Measurements from ENCODE around the gene BCL2L1.
"Not testable (repeated sequence)": the region's sequence is repeated elsewhere in the genome, so short reads cannot be mapped to it uniquely, and the experiment has no call there.

The BCL2L1 gene

DNA sequence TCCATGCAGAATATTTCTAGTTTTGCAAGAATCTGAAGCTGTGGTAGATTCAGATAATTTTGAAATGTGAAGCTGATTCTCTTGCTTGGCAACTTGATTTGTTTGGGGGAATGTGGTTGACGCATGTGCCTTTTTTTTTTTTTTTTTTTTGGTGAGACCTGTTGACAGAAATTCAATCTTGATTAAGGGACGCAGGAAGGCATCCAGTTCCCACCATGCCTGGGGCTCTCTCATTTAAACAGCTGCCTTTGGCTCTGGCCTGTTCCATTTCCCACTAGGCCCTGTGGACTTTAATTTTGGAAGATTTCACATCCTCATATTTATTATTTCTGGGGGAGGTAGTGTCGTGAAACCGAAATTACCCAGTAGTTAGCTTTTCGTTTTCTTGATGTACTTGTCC is 25.0 kb upstream of the BCL2L1 start:
- Histone ChIP-seq H3K27me3 (ENCODE audit: low read depth, low read length) (no peaks in the 10 kb centered on the region), H3K27ac (ENCODE audit: low read length) (peak overlapping the region; percentile 2; the same call in 1 of the 2 replicates), H3K9me3 (ENCODE audit: insufficient read depth, low read length) (no peaks in the 10 kb centered on the region), H3K79me2 (ENCODE audit: low read length) (peaks cover 93% of the 10 kb centered on the region), H3K36me3 (replicated peaks; ENCODE audit: low read depth, low read length) (peaks cover 33% of the 10 kb centered on the region), H3K4me2 (ENCODE audit: low read length) (peak overlapping the region; percentile 27), H3K9ac (ENCODE audit: low read length) (no peak overlapping the region), H3K4me3 (ENCODE audit: low read length) (no peak overlapping the region), H3K4me1 (ENCODE audit: low read length) (peaks cover 11% of the 10 kb centered on the region), H4K20me1 (ENCODE audit: insufficient read depth, low read length) (peaks cover 42% of the 10 kb centered on the region), H2AFZ (ENCODE audit: low read depth, low read length) (no peak overlapping the region)
- TF ChIP-seq, protein P1, sequence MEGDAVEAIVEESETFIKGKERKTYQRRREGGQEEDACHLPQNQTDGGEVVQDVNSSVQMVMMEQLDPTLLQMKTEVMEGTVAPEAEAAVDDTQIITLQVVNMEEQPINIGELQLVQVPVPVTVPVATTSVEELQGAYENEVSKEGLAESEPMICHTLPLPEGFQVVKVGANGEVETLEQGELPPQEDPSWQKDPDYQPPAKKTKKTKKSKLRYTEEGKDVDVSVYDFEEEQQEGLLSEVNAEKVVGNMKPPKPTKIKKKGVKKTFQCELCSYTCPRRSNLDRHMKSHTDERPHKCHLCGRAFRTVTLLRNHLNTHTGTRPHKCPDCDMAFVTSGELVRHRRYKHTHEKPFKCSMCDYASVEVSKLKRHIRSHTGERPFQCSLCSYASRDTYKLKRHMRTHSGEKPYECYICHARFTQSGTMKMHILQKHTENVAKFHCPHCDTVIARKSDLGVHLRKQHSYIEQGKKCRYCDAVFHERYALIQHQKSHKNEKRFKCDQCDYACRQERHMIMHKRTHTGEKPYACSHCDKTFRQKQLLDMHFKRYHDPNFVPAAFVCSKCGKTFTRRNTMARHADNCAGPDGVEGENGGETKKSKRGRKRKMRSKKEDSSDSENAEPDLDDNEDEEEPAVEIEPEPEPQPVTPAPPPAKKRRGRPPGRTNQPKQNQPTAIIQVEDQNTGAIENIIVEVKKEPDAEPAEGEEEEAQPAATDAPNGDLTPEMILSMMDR (IDR thresholded peaks at IDR 0.05; ENCODE audit: low read depth, low read length) = no peak
- no peak for TF ChIP-seq EZH2phosphoT487 (IDR thresholded peaks at IDR 0.05; ENCODE audit: low read depth)

DNA sequence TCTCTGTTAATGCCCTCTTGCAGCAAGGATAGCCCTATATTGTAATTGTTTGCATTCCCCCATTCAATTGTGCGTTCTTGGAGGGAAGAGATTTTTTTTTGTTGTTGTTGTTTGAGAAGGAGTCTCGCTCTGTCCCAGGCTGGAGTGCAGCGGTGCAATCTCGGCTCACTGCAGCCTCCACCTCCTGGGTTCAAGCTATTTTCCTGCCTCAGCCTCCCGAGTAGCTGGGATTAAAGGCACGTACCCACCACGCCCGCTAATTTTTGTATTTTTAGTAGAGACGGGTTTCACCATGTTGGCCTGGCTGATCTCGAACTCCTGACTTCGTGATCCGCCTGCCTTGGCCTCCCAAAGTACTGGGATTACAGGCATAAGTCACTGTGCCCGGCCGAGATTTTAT is 24.4 kb upstream of the BCL2L1 start:
- not testable (repeated sequence) for H3K9me3 ChIP-seq (ENCODE audit: insufficient read depth, low read length); H2AFZ ChIP-seq (ENCODE audit: low read depth, low read length); H3K4me2 ChIP-seq (ENCODE audit: low read length); H3K27me3 ChIP-seq (ENCODE audit: low read depth, low read length); H3K9ac ChIP-seq (ENCODE audit: low read length); H3K27ac ChIP-seq (ENCODE audit: low read length); H3K4me3 ChIP-seq (ENCODE audit: low read length)
- Histone ChIP-seq H4K20me1 (ENCODE audit: insufficient read depth, low read length) (peaks cover 37% of the 10 kb centered on the region), H3K79me2 (ENCODE audit: low read length) (peaks cover 93% of the 10 kb centered on the region), H3K36me3 (replicated peaks; ENCODE audit: low read depth, low read length) (peaks cover 34% of the 10 kb centered on the region), H3K4me1 (ENCODE audit: low read length) (peaks cover 11% of the 10 kb centered on the region)

DNA sequence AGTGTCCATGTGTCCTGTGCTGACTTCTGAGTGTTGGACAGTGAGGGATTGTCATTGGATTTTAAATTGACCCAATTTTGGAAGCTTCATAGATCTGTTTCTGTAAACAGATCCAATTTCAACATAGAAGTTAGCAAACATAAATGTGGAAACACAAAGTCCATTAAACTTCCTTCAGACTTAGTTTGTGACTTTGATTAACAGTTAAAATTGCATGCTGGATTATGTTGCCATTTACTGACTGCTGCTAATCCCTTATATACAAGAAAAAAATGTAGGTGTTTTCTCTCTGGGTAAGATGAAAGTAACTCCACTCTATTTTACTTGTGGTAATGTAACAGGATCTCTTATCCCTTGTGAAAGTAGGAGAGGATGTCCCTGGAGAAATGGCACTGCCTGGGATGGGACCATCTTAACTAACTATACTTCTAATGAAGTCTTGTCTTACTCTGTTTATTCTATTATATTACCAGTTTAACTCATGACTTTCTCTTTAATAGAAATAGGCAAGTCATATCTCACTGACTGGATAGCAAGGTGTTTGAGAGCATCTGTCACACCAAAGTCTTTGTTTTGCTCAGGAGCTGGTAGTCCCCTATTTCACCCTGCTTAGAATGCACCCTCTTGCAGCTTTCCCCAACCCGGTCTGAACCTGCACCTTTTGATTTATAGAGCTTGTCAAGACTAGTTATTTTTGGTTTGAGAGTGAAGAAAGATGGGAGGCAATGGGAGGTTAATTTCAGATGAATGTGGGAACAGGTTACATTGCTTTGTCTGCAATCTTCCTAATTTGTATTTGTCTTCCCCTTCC is 23.6 kb upstream of the BCL2L1 start:
- Histone ChIP-seq H3K4me1 (ENCODE audit: low read length) (peaks cover 11% of the 10 kb centered on the region), H3K79me2 (ENCODE audit: low read length) (peaks cover 93% of the 10 kb centered on the region), H3K9ac (ENCODE audit: low read length) (no peak overlapping the region), H3K36me3 (replicated peaks; ENCODE audit: low read depth, low read length) (peaks cover 33% of the 10 kb centered on the region), H3K9me3 (ENCODE audit: insufficient read depth, low read length) (no peaks in the 10 kb centered on the region), H3K27me3 (ENCODE audit: low read depth, low read length) (no peaks in the 10 kb centered on the region), H3K27ac (ENCODE audit: low read length) (no peak overlapping the region), H3K4me3 (ENCODE audit: low read length) (no peak overlapping the region), H2AFZ (ENCODE audit: low read depth, low read length) (no peak overlapping the region), H4K20me1 (ENCODE audit: insufficient read depth, low read length) (peaks cover 32% of the 10 kb centered on the region), H3K4me2 (ENCODE audit: low read length) (no peak overlapping the region)
- TF ChIP-seq, protein P1 (IDR thresholded peaks at IDR 0.05; ENCODE audit: low read depth, low read length) = no peak
- no peak for TF ChIP-seq EZH2phosphoT487 (IDR thresholded peaks at IDR 0.05; ENCODE audit: low read depth)

DNA sequence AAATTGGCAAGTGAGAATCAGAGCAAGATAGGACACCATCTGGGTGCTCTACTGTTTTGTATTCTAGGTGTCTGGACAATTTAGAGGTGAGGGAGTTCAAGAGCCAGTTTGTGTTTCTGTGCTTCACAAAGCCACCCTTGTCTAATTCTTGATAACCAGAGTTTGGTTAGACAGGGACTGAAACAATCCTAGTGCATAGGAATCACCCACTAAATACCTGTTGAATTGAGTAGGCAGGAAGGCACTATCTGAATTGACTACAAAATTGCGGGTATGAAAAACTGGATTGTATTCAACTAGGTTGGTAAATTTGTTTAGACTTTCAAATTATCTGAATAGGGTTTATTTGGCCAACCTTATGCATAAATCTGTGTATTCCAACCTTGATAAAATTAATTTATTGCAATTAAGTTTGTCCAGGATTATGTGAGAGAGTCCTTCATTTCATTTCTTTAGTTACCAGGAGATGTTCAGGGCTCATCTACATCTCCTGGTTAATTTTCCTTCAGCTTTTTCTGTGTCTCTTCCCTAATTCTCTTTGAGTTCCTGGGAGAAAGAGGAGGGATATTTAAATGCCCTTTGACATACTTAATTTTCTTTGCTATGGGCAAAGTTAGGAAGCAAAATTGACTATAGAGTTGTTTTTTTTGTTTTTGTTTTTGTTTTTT is 18.1 kb upstream of the BCL2L1 start:
- H2AFZ ChIP-seq (ENCODE audit: low read depth, low read length) = no peak overlapping the region
- H3K36me3 ChIP-seq (replicated peaks; ENCODE audit: low read depth, low read length) = peaks cover 16% of the 10 kb centered on the region
- peak overlapping the region; percentile 67; the same call in 1 of the 2 replicates for H3K27ac ChIP-seq (ENCODE audit: low read length)
- H3K4me1 ChIP-seq (ENCODE audit: low read length) = peaks cover 15% of the 10 kb centered on the region
- peak overlapping the region; percentile 93 for H3K9ac ChIP-seq (ENCODE audit: low read length)
- no peak for TF ChIP-seq EZH2phosphoT487 (IDR thresholded peaks at IDR 0.05; ENCODE audit: low read depth)
- TF ChIP-seq, protein P1 (IDR thresholded peaks at IDR 0.05; ENCODE audit: low read depth, low read length) = no peak
- peak overlapping the region; percentile 91 for H3K4me2 ChIP-seq (ENCODE audit: low read length)
- H3K4me3 ChIP-seq (ENCODE audit: low read length) = peak overlapping the region; percentile 85
- H3K9me3 ChIP-seq (ENCODE audit: insufficient read depth, low read length) = no peaks in the 10 kb centered on the region
- peaks cover 7% of the 10 kb centered on the region; the same call in 1 of the 2 replicates for H4K20me1 ChIP-seq (ENCODE audit: insufficient read depth, low read length)
- no peaks in the 10 kb centered on the region for H3K27me3 ChIP-seq (ENCODE audit: low read depth, low read length)
- H3K79me2 ChIP-seq (ENCODE audit: low read length) = peaks cover 67% of the 10 kb centered on the region

Data from OCI-LY3 (cell line).